HepG2 (cell line): ENCODE results near the gene ASB16. TPM values are rescaled to one million over a fixed set of nuclear protein-coding genes. Genes with fewer than 3 reads are reported as not detected.
A peak's percentile ranks its signal among the peaks of the same experiment; 100 is the strongest.

Source experiments
- ARNT2 ChIP-seq: sonication (generic); formaldehyde crosslinking; IDR thresholded peaks from 2 replicates; pipeline ENCODE4 v1.8.0; 2022; ENCODE audit warnings: mild to moderate bottlenecking, low read depth, missing genetic modification reagents, moderate library complexity
- BHLHE40 ChIP-seq: IDR thresholded peaks from 2 replicates; pipeline ENCODE4 v1.6.1; 2011; ENCODE audit warnings: low read length, improper control_type of control experiment
- CHCHD3 ChIP-seq: sonication (generic); formaldehyde crosslinking; IDR thresholded peaks from 2 replicates; pipeline ENCODE4 v1.8.0; 2022; ENCODE audit warnings: mild to moderate bottlenecking, missing genetic modification reagents, moderate library complexity
- DMAP1 ChIP-seq: IDR thresholded peaks from 2 replicates; pipeline ENCODE4 v1.6.1; 2016
- DNMT1 ChIP-seq: sonication (generic); formaldehyde crosslinking; IDR thresholded peaks from 2 replicates; pipeline ENCODE4 v1.5.1; 2020; ENCODE audit warnings: mild to moderate bottlenecking, missing genetic modification reagents
- HOXD1 ChIP-seq: sonication (generic); formaldehyde crosslinking; IDR thresholded peaks from 2 replicates; pipeline ENCODE4 v1.5.0; 2020; ENCODE audit warnings: missing genetic modification reagents
- PHF21A ChIP-seq: sonication (generic); formaldehyde crosslinking; IDR thresholded peaks from 2 replicates; pipeline ENCODE4 v1.5.0; 2020; ENCODE audit warnings: mild to moderate bottlenecking, missing genetic modification reagents
- POLR2A ChIP-seq, 2 experiments: IDR thresholded peaks; 2 replicates each; pipeline ENCODE4 v1.6.1; 2011; ENCODE audit warnings: low read depth in 2 of 2, low read length in 2 of 2, mild to moderate bottlenecking in 1 of 2, moderate library complexity in 1 of 2; ENCODE audit not compliant: insufficient read depth in 1 of 2
- RBFOX2 ChIP-seq: fragments of 200-400 bp; formaldehyde crosslinking; IDR thresholded peaks from 2 replicates; pipeline ENCODE4 v1.6.1; 2017; ENCODE audit warnings: low read depth, mild to moderate bottlenecking, low read length
- ZFP90 ChIP-seq: sonication (generic); formaldehyde crosslinking; IDR thresholded peaks from 2 replicates; pipeline ENCODE4 v1.8.0; 2022; ENCODE audit warnings: missing genetic modification reagents, mild to moderate bottlenecking, inconsistent platforms, borderline replicate concordance
- ZNF10 ChIP-seq: sonication (generic); formaldehyde crosslinking; IDR thresholded peaks from 2 replicates; pipeline ENCODE4 v1.4.0; 2020; ENCODE audit warnings: mild to moderate bottlenecking, low read depth, missing genetic modification reagents, borderline replicate concordance
- ZNF841 ChIP-seq: sonication (generic); formaldehyde crosslinking; IDR thresholded peaks from 2 replicates; pipeline ENCODE4 v1.8.1; 2023; ENCODE audit warnings: missing genetic modification reagents, borderline replicate concordance
- polyA plus RNA-seq, 8 experiments: library from polyadenylated mRNA; depleted of rRNA in 3 of 8; stranded (reverse) in 7 of 8; unstranded in 1 of 8; fragments of >200 nt; fragmentation: Illumina TruSeq in 4 of 8; extraction: Trizol in 4 of 8; gene quantifications; 2 replicates each; pipeline versions ENCODE4 v1.2.1 to v1.2.3, GENCODE V29; 2011 to 2016; ENCODE audit warnings: low read depth in 4 of 8, missing spikeins in 1 of 8, mixed read lengths in 1 of 8; ENCODE audit not compliant: insufficient read depth in 1 of 8
- total RNA-seq, 5 experiments: library from RNA; depleted of rRNA; stranded (reverse); fragments of >200 nt; fragmentation: Illumina TruSeq; extraction: Trizol; gene quantifications; 2 replicates each; pipeline ENCODE4 v1.2.3, GENCODE V29; 2016; ENCODE audit warnings: low read depth in 1 of 5
- TF ChIP-seq, protein P1 (sequence below): sonication (generic); formaldehyde crosslinking; IDR thresholded peaks from 2 replicates; pipeline ENCODE4 v1.8.0; 2022; ENCODE audit warnings: mild to moderate bottlenecking, missing genetic modification reagents, moderate library complexity
- TF ChIP-seq, protein P2 (sequence below): sonication (generic); formaldehyde crosslinking; IDR thresholded peaks from 2 replicates; pipeline ENCODE4 v1.4.0; 2020; ENCODE audit warnings: missing genetic modification reagents
- TF ChIP-seq, protein P3 (sequence below): IDR thresholded peaks from 2 replicates; pipeline ENCODE4 v1.4.0; 2020; ENCODE audit warnings: mild to moderate bottlenecking, missing genetic modification reagents
- TF ChIP-seq, protein P4 (sequence below): IDR thresholded peaks from 2 replicates; pipeline ENCODE4 v1.6.1; 2018; ENCODE audit warnings: missing genetic modification reagents
- TF ChIP-seq, protein P5 (sequence below): sonication (generic); formaldehyde crosslinking; IDR thresholded peaks from 2 replicates; pipeline ENCODE4 v1.5.0; 2020; ENCODE audit warnings: mild to moderate bottlenecking, missing genetic modification reagents, borderline replicate concordance
- TF ChIP-seq, protein P6 (sequence below): sonication (generic); formaldehyde crosslinking; IDR thresholded peaks from 2 replicates; pipeline ENCODE4 v1.8.1; 2022; ENCODE audit warnings: mild to moderate bottlenecking, missing genetic modification reagents

The ASB16 gene
- total and polyA plus RNA-seq, 2 of the 13 experiments (the other 11 are each of a cell fraction or from before 2014, with no cell fraction given) = 0.07 TPM; not detected in 1

DNA sequence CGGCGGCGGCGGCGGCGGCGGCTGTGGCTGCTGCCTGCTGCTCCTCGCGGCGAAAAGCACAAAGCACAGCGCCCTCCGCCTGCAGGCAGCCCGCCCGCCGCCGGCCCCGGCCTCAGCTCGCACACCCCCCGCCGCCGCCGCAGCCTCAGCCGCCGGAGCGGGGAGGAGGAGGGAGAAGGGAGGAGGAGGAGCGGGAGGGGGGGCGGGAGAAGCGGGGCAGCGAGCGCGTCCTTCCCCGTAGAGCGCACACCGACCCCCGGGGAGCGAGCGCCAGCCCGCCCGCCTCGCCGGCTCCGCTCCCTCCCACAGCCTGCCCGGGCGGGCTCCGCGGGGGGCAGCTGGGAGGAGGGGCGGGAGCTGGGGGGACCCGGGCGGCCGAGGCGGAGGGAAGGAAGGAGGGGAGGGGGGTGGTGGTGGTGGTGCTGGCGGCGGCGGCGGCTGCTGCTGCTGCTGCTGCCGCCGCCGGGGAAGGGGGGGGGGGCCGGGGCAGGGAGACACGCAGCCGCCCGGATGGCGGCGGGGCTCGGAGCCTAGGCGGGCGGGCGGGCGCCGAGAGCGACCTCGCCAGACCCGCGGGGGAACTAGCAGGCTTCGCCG is 49.2 kb downstream of the ASB16 start, which contains the start of gene UBTF (continued):
- TF ChIP-seq, protein P1, sequence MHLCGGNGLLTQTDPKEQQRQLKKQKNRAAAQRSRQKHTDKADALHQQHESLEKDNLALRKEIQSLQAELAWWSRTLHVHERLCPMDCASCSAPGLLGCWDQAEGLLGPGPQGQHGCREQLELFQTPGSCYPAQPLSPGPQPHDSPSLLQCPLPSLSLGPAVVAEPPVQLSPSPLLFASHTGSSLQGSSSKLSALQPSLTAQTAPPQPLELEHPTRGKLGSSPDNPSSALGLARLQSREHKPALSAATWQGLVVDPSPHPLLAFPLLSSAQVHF (CRISPR knock-in tag) = no peak
- no peak for TF ChIP-seq ZNF10 (CRISPR knock-in tag)
- no peak for TF ChIP-seq ZFP90
- no peak for TF ChIP-seq PHF21A
- TF ChIP-seq ARNT2 (CRISPR knock-in tag) = peak; percentile 48; the same call in 1 of the 2 replicates
- peak in 1 of 2 experiments; percentile 41; a peak in 2 of 4 replicates for TF ChIP-seq POLR2A (IDR thresholded peaks at IDR 0.05; ENCODE audit: insufficient read depth in 1 of 2, low read depth in 2 of 2, low read length in 2 of 2)
- TF ChIP-seq, protein P2, sequence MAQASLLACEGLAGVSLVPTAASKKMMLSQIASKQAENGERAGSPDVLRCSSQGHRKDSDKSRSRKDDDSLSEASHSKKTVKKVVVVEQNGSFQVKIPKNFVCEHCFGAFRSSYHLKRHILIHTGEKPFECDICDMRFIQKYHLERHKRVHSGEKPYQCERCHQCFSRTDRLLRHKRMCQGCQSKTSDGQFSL = peak; percentile 58; the same call in 1 of the 2 replicates
- TF ChIP-seq DMAP1 (CRISPR knock-in tag) = no peak
- TF ChIP-seq, protein P3, sequence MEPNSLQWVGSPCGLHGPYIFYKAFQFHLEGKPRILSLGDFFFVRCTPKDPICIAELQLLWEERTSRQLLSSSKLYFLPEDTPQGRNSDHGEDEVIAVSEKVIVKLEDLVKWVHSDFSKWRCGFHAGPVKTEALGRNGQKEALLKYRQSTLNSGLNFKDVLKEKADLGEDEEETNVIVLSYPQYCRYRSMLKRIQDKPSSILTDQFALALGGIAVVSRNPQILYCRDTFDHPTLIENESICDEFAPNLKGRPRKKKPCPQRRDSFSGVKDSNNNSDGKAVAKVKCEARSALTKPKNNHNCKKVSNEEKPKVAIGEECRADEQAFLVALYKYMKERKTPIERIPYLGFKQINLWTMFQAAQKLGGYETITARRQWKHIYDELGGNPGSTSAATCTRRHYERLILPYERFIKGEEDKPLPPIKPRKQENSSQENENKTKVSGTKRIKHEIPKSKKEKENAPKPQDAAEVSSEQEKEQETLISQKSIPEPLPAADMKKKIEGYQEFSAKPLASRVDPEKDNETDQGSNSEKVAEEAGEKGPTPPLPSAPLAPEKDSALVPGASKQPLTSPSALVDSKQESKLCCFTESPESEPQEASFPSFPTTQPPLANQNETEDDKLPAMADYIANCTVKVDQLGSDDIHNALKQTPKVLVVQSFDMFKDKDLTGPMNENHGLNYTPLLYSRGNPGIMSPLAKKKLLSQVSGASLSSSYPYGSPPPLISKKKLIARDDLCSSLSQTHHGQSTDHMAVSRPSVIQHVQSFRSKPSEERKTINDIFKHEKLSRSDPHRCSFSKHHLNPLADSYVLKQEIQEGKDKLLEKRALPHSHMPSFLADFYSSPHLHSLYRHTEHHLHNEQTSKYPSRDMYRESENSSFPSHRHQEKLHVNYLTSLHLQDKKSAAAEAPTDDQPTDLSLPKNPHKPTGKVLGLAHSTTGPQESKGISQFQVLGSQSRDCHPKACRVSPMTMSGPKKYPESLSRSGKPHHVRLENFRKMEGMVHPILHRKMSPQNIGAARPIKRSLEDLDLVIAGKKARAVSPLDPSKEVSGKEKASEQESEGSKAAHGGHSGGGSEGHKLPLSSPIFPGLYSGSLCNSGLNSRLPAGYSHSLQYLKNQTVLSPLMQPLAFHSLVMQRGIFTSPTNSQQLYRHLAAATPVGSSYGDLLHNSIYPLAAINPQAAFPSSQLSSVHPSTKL (CRISPR knock-in tag) = 0 out of 2 replicates have a peak, but pooled peaks have one; percentile 4
- no peak for TF ChIP-seq DNMT1 (CRISPR knock-in tag)
- TF ChIP-seq, protein P4, sequence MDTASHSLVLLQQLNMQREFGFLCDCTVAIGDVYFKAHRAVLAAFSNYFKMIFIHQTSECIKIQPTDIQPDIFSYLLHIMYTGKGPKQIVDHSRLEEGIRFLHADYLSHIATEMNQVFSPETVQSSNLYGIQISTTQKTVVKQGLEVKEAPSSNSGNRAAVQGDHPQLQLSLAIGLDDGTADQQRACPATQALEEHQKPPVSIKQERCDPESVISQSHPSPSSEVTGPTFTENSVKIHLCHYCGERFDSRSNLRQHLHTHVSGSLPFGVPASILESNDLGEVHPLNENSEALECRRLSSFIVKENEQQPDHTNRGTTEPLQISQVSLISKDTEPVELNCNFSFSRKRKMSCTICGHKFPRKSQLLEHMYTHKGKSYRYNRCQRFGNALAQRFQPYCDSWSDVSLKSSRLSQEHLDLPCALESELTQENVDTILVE (CRISPR knock-in tag) = peak; percentile 34; the same call in 1 of the 2 replicates
- TF ChIP-seq BHLHE40 = no peak
- TF ChIP-seq CHCHD3 (CRISPR knock-in tag) = no peak
- no peak for TF ChIP-seq HOXD1 (CRISPR knock-in tag)
- TF ChIP-seq, protein P5, sequence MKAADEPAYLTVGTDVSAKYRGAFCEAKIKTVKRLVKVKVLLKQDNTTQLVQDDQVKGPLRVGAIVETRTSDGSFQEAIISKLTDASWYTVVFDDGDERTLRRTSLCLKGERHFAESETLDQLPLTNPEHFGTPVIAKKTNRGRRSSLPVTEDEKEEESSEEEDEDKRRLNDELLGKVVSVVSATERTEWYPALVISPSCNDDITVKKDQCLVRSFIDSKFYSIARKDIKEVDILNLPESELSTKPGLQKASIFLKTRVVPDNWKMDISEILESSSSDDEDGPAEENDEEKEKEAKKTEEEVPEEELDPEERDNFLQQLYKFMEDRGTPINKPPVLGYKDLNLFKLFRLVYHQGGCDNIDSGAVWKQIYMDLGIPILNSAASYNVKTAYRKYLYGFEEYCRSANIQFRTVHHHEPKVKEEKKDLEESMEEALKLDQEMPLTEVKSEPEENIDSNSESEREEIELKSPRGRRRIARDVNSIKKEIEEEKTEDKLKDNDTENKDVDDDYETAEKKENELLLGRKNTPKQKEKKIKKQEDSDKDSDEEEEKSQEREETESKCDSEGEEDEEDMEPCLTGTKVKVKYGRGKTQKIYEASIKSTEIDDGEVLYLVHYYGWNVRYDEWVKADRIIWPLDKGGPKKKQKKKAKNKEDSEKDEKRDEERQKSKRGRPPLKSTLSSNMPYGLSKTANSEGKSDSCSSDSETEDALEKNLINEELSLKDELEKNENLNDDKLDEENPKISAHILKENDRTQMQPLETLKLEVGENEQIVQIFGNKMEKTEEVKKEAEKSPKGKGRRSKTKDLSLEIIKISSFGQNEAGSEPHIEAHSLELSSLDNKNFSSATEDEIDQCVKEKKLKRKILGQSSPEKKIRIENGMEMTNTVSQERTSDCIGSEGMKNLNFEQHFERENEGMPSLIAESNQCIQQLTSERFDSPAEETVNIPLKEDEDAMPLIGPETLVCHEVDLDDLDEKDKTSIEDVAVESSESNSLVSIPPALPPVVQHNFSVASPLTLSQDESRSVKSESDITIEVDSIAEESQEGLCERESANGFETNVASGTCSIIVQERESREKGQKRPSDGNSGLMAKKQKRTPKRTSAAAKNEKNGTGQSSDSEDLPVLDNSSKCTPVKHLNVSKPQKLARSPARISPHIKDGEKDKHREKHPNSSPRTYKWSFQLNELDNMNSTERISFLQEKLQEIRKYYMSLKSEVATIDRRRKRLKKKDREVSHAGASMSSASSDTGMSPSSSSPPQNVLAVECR (CRISPR knock-in tag) = peak; percentile 2; the same call in 1 of the 2 replicates
- peak; percentile 33; the same call in 1 of the 2 replicates for TF ChIP-seq RBFOX2
- TF ChIP-seq, protein P6, sequence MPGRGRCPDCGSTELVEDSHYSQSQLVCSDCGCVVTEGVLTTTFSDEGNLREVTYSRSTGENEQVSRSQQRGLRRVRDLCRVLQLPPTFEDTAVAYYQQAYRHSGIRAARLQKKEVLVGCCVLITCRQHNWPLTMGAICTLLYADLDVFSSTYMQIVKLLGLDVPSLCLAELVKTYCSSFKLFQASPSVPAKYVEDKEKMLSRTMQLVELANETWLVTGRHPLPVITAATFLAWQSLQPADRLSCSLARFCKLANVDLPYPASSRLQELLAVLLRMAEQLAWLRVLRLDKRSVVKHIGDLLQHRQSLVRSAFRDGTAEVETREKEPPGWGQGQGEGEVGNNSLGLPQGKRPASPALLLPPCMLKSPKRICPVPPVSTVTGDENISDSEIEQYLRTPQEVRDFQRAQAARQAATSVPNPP (CRISPR knock-in tag) = no peak
- TF ChIP-seq ZNF841 = no peak
